ENCODE data around the gene XCR1. TPM values are rescaled to one million over a fixed set of nuclear protein-coding genes. Genes with fewer than 3 reads are reported as not detected.

The XCR1 gene
- total RNA-seq, 4 donors from 2014 or later = 0.38 to 8.2 (median 3.0) TPM

- no peak for DNase-seq (ENCODE audit: low spot score in 2 of 2)
- WGBS, 2 donors = 97 to 100% methylated on average over 2 of the region's 2 CpGs
- no peak overlapping the region for H3K4me3 ChIP-seq (ENCODE audit: low read depth, poor library complexity, severe bottlenecking)
- intact Hi-C loops (cut with DNase I; ENCODE audit: low total_unique reads) = no loop called here
- TF ChIP-seq CTCF (IDR thresholded peaks at IDR 0.05) = no peak
- no peak for TF ChIP-seq POLR2A (IDR thresholded peaks at IDR 0.05)
These were observed 4.5 kb upstream of the XCR1 start for GRCh38 chr3:46031747-46032146.

DNA sequence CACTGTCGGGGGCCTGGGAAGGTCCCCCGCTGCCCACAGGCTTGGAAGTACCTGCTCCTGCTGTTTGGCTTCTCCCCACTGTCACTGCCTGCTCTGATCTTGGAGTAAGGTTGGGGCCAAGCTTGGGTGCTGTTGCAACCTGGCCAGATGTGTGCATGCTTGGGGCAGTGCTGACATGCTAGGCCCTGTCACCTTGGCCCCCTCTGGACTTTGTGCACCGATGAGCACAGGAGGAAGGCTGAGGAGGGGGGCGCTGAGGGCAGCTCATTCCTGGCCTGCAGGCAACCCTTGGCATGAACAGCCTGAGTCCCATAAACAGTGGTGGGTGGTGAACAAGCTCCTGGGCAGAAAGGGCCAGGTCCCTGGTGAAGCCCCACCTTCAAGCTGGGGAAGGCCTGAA, 4.0 kb upstream of the XCR1 start:
- no peak for DNase-seq (ENCODE audit: low spot score in 2 of 2)
- TF ChIP-seq CTCF (IDR thresholded peaks at IDR 0.05) (no peak), POLR2A (IDR thresholded peaks at IDR 0.05) (no peak)
- no peak overlapping the region for H3K4me3 ChIP-seq (ENCODE audit: low read depth, poor library complexity, severe bottlenecking)
- intact Hi-C loops (cut with DNase I; ENCODE audit: low total_unique reads) = no loop called here
- WGBS, 2 donors = 78 to 87% methylated on average over 3 to 4 of the region's 4 CpGs

- intact Hi-C loops (cut with DNase I; ENCODE audit: low total_unique reads) = no loop called here
- DNase-seq (ENCODE audit: low spot score in 2 of 2) = no peak
- 95% methylated on average over 4 to 6 of the region's 6 CpGs for WGBS, 2 donors
- no peak overlapping the region for H3K4me3 ChIP-seq (ENCODE audit: low read depth, poor library complexity, severe bottlenecking)
- no peak for TF ChIP-seq POLR2A (IDR thresholded peaks at IDR 0.05)
- TF ChIP-seq CTCF (IDR thresholded peaks at IDR 0.05) = no peak
These were observed 3.3 kb upstream of the XCR1 start for GRCh38 chr3:46030626-46031025.

DNA sequence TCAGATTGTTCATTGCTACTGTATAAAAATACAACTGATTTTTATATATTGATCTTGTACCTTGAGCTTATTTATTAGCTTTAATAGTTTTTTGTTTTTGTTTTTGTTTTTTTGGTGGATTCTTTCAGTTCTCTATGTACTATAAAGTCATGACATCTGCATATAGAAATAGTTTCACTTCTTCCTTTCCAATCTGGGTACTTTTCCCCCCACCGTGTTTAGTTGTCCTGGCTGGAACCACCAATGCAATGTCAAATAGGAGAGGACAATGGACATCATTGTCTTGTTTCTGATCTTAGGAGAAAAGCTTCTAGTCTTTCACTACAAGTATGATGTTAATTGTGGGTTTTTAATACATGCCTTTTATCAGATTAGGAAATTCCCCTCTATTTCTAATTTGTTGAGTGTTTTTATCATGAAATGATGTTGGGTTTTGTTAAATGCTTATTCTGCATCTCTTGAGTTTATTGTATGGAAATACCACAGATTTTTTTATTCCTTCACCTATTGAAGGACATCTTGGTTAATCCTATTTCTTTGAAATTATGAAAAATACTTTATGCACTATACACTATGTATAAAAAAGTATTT, 2.8 kb upstream of the XCR1 start:
- intact Hi-C loops (cut with DNase I; ENCODE audit: low total_unique reads) = no loop called here
- WGBS, 2 donors = 76 to 79% methylated on average over 1 of the region's 1 CpG
- TF ChIP-seq CTCF (IDR thresholded peaks at IDR 0.05) (no peak), POLR2A (IDR thresholded peaks at IDR 0.05) (no peak)
- H3K4me3 ChIP-seq (ENCODE audit: low read depth, poor library complexity, severe bottlenecking) = no peak overlapping the region
- no peak for DNase-seq (ENCODE audit: low spot score in 2 of 2)

DNA sequence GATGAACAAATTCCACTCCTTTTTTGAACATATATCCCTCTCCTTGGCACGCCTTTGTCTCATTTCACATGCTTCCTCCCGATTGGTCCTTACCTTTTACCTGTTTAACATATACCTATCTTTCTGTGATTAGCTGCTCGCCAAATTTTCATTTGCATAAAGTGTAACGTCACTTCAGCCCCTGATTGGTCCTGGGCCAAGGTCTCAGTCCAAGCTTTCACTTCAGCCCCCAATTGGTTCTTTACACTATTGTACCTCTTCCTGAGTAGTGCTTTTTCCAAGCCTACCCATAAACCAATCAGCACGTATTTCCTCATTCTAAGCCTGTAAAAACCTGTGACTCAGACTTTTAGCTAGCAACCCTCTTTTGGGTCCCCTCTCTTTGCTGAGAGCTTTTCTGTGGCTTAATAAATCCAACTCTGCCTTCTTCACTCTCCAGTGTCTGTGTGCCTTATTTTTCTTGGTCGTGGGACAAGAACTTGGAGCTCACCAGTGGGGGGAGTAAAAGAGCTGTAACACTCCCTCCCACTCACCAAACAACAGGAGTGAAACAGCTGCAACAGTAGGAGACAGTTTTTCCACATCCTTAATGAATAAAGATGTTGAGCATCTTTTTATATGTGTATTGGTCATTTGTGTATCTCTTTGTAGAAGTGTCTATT, 584 bp upstream of the XCR1 start:
- DNase-seq (ENCODE audit: low spot score in 2 of 2) = no peak
- intact Hi-C loops (cut with DNase I; ENCODE audit: low total_unique reads) = no loop called here
- TF ChIP-seq CTCF (IDR thresholded peaks at IDR 0.05) = no peak
- no peak for TF ChIP-seq POLR2A (IDR thresholded peaks at IDR 0.05)
- WGBS, 2 donors = 82 to 86% methylated on average over 6 of the region's 6 CpGs
- no peak overlapping the region for H3K4me3 ChIP-seq (ENCODE audit: low read depth, poor library complexity, severe bottlenecking)

DNA sequence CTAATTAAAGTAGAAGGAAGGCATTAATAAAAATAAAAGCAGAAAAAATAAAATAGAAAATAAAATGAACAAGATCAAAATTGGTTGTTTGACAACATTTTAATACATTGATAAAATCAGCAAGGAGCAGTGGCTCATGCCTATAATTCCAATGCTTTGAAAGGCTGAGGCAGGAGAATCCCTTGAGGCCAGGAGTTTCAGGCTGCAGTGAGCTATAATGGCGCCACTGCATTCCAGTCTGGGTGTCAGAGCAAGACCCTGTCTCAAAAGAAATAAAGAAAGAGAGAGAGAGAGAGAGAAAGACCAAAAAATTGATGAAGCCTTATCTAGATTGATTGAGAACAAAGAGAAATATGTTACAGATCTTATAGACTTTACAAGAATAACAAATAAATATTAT, 2.1 kb downstream of the XCR1 start:
- no peak for DNase-seq (ENCODE audit: low spot score in 2 of 2)
- TF ChIP-seq POLR2A (IDR thresholded peaks at IDR 0.05) = no peak
- no peak for TF ChIP-seq CTCF (IDR thresholded peaks at IDR 0.05)
- WGBS, 2 donors = 61 to 63% methylated on average over 1 of the region's 1 CpG
- H3K4me3 ChIP-seq (ENCODE audit: low read depth, poor library complexity, severe bottlenecking) = no peak overlapping the region
- intact Hi-C loops (cut with DNase I; ENCODE audit: low total_unique reads) = no loop called here
